GM19043 (cell line): ENCODE measurements around the gene ZNF292.
"Not testable (repeated sequence)": the region's sequence is repeated elsewhere in the genome, so short reads cannot be mapped to it uniquely, and the experiment has no call there.

ENCODE experiments used
- ATAC-seq: cut with Tn5 transposase; IDR thresholded peaks from one replicate; pipeline ENCODE4 v1.9.1; 2021; ENCODE audit warnings: low read depth; ENCODE audit not compliant: unreplicated experiment

The ZNF292 gene

GRCh38 chr6:87209812-87210211 is 54.4 kb downstream of the ZNF292 start:
- ATAC-seq: no peak

GRCh38 chr6:87210979-87211378 is 55.6 kb downstream of the ZNF292 start:
- peak; percentile 97 for ATAC-seq

- no peak for ATAC-seq
These were observed 57.2 kb downstream of the ZNF292 start for GRCh38 chr6:87212596-87212995.

- no peak for ATAC-seq
These were observed 58.0 kb downstream of the ZNF292 start for GRCh38 chr6:87213364-87213763.

GRCh38 chr6:87214831-87215230 is 59.5 kb downstream of the ZNF292 start:
- no peak for ATAC-seq

GRCh38 chr6:87220997-87221396 is 65.6 kb downstream of the ZNF292 start:
- no peak for ATAC-seq

- no peak for ATAC-seq
These were observed 67.3 kb downstream of the ZNF292 start for GRCh38 chr6:87222676-87223075.

GRCh38 chr6:87224971-87225370 is 69.6 kb downstream of the ZNF292 start:
- ATAC-seq: no peak

- no peak for ATAC-seq
These were observed 70.1 kb downstream of the ZNF292 start for GRCh38 chr6:87225511-87225910.

GRCh38 chr6:87225937-87226336 is 70.6 kb downstream of the ZNF292 start:
- no peak for ATAC-seq

GRCh38 chr6:87230801-87231200 is 75.4 kb downstream of the ZNF292 start:
- no peak for ATAC-seq

- no peak for ATAC-seq
These were observed 82.4 kb downstream of the ZNF292 start for GRCh38 chr6:87237804-87238203.

GRCh38 chr6:87239098-87239635 is 83.8 kb downstream of the ZNF292 start:
- not testable (repeated sequence) for ATAC-seq

GRCh38 chr6:87241304-87241703 is 85.9 kb downstream of the ZNF292 start:
- no peak for ATAC-seq

GRCh38 chr6:87242311-87242710 is 86.9 kb downstream of the ZNF292 start:
- no peak for ATAC-seq

- no peak for ATAC-seq
These were observed 88.4 kb downstream of the ZNF292 start for GRCh38 chr6:87243812-87244211.

- ATAC-seq: no peak
These were observed 89.0 kb downstream of the ZNF292 start for GRCh38 chr6:87244380-87244779.

GRCh38 chr6:87250019-87250418 is 94.7 kb downstream of the ZNF292 start:
- no peak for ATAC-seq

GRCh38 chr6:87251225-87251624 is 95.9 kb downstream of the ZNF292 start:
- no peak for ATAC-seq

- ATAC-seq: no peak
These were observed 96.4 kb downstream of the ZNF292 start for GRCh38 chr6:87251725-87252124.

GRCh38 chr6:87257046-87257445 is 101.7 kb downstream of the ZNF292 start:
- ATAC-seq: no peak

GRCh38 chr6:87257565-87257964 is 102.2 kb downstream of the ZNF292 start:
- ATAC-seq: no peak

- no peak for ATAC-seq
These were observed 102.6 kb downstream of the ZNF292 start for GRCh38 chr6:87257975-87258374.
